T-helper 1 cell treated with Interleukin-12 subunit alpha and Interleukin-12 subunit beta and Interleukin-4 antibody, amounts not matched to agents 30 μg/mL and 1 μg/mL, for 36 hours (primary cell): ENCODE data around the gene CNTN1.

Experiments
- H3K27ac Mint-ChIP-seq: one replicate; pipeline ENCODE4 v1.8.0; 2021; ENCODE audit warnings: mild to moderate bottlenecking, mixed read lengths
- H3K27me3 Mint-ChIP-seq: one replicate; pipeline ENCODE4 v1.8.0; 2021; ENCODE audit warnings: low read depth, mixed read lengths
- H3K36me3 Mint-ChIP-seq: one replicate; pipeline ENCODE4 v1.8.0; 2021; ENCODE audit warnings: low read depth, mixed read lengths
- H3K4me1 Mint-ChIP-seq: one replicate; pipeline ENCODE4 v1.8.0; 2021; ENCODE audit warnings: low read depth, mixed read lengths
- H3K4me3 Mint-ChIP-seq: one replicate; pipeline ENCODE4 v1.8.0; 2021; ENCODE audit warnings: mild to moderate bottlenecking, moderate library complexity, mixed read lengths
- H3K9me3 Mint-ChIP-seq: one replicate; pipeline ENCODE4 v1.8.0; 2021; ENCODE audit warnings: mixed read lengths

CNTN1 gene

DNA sequence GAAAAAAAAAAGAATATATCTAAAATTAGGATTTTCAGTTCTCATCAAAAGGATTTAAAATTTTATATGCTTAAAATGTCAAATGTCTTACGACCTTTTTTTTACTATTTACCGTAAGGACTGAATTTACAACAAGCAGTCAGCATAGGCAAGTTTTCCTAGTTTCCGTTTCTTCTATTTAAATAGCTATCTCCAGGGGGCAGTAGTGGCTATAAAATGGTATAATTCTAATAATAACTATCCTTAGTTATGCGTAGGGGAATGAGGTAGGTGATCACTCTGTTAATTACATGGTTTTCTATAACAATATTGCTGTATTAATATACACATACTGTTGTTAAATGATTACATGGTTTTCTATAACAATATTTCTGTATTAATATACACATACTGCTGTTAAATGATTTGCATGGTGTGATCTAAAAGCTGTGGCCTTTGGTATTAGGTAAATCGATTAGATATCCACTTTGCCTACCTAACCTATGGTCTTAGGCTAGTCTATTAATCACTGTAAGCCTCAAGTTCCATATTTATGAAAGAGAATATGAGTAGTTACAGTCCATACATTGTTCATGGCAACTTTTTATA, 278.2 kb downstream of the CNTN1 start:
- no peak overlapping the region for H3K27ac Mint-ChIP-seq
- no peaks in the 10 kb centered on the region for H3K27me3 Mint-ChIP-seq
- H3K4me1 Mint-ChIP-seq: no peaks in the 10 kb centered on the region

DNA sequence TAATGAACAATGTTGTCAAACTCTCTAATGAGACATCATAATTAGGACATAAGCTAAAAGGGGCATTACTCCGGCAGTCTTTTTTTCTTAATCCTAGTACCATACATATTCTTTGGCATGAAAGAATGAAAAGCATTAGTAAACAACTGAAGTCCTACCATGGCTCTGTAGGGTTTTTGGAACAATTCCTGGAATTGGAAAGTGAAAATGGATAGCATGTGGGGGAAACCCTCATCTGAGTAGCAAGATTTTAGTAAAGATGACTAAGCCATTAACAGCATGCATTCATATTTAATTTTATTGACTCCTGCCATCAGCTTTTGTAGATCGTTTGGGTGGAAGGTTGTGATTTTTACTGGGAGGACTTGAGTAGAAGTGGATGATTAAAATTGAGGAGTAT, 279.7 kb downstream of the CNTN1 start:
- Mint-ChIP-seq H3K4me3 (no peak overlapping the region), H3K9me3 (no peaks in the 10 kb centered on the region), H3K4me1 (no peaks in the 10 kb centered on the region), H3K27me3 (no peaks in the 10 kb centered on the region), H3K36me3 (no peaks in the 10 kb centered on the region), H3K27ac (no peak overlapping the region)

More for the DNA sequence above, 278.2 kb downstream of the CNTN1 start:
- no peaks in the 10 kb centered on the region for H3K9me3 Mint-ChIP-seq
- no peaks in the 10 kb centered on the region for H3K36me3 Mint-ChIP-seq
- H3K4me3 Mint-ChIP-seq: no peak overlapping the region

DNA sequence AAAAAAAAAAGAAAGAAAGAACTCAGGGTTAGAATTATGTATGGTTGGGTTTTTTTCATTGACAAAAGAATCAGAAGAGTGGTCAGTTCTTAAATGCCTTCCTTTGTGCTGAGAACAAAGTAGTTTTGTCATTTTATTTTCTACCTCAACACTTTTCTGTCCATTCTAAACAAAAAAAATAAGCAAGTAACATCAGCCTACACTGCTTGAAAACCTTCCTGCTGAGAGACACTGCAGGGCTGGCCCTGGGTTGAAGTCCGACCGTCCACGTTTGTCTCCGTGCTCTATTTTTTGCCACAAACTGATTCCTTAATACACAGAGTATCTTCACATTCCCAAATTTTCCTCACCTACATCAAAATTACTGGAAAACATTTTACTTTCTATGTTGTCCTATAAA, 284.3 kb downstream of the CNTN1 start:
- Mint-ChIP-seq H3K4me1 (no peaks in the 10 kb centered on the region), H3K27ac (no peak overlapping the region)

DNA sequence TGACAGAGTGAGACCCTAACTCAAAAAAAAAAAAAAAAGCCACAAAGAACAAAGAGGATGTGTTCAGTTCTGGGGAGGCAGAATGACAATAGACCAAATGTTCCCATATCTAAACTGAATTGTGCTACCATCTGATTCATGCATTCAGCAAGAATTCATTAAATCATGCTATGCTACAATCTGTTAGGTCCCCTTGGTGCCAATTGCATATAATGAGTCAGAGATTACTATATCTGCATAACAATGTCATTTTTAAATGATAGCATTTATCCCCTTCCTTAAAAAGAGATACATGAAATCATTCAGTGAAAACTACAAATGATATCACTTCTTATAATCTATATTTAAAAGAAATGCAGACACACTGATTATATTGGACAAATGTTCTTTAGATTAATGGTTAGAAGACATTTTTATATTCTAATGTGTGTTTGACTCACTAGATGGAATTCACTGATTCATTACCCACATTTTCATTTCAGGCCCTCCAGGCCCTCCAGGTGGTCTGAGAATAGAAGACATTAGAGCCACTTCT, 288.3 kb downstream of the CNTN1 start:
- Mint-ChIP-seq H3K36me3 (no peaks in the 10 kb centered on the region), H3K4me1 (no peaks in the 10 kb centered on the region), H3K27me3 (no peaks in the 10 kb centered on the region), H3K27ac (no peak overlapping the region), H3K9me3 (no peaks in the 10 kb centered on the region), H3K4me3 (no peak overlapping the region)

More for the DNA sequence above, 284.3 kb downstream of the CNTN1 start:
- no peaks in the 10 kb centered on the region for H3K9me3 Mint-ChIP-seq
- H3K36me3 Mint-ChIP-seq: no peaks in the 10 kb centered on the region
- H3K4me3 Mint-ChIP-seq: no peak overlapping the region
- H3K27me3 Mint-ChIP-seq: no peaks in the 10 kb centered on the region

DNA sequence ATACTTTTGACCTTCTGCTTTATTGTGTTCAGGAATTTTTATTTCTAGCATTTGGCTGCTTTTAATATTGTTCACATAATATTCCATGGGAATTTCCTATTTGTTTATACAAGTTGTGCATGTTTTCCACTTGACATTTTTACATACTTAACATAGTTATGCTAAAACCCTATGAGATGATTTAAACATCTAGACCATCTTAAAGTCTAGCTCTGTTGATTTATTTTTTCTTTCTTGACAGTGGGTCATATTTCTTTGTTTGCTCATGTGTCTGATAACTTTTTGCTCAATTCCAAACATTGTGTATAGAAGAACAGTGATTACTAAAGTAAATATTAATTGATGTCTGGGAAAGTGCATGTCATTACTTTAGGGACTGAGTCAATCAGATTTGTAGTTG, 293.8 kb downstream of the CNTN1 start:
- Mint-ChIP-seq H3K4me1 (no peaks in the 10 kb centered on the region), H3K27ac (no peak overlapping the region), H3K4me3 (no peak overlapping the region), H3K9me3 (no peaks in the 10 kb centered on the region), H3K36me3 (no peaks in the 10 kb centered on the region), H3K27me3 (no peaks in the 10 kb centered on the region)

DNA sequence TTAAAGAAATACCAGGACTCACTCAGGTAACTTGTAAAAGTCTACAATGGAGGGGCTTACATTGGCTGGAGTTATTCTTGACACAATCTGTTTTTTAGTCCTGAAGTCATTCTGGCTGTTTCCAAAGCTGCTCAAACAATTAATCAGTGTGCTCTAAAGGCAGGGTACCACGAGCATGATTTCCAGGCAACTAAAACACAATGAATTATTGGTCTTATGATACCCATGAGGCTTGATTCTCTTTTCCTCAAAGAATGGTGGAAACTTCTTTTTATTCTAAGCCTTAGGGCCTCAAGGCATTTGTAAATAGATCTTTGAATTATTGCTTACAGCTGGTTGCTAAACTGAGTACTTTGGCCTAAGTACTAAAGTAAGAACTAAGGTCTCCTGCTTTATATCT, 296.1 kb downstream of the CNTN1 start:
- Mint-ChIP-seq H3K36me3 (no peaks in the 10 kb centered on the region), H3K27ac (no peak overlapping the region), H3K4me1 (no peaks in the 10 kb centered on the region), H3K9me3 (no peaks in the 10 kb centered on the region), H3K27me3 (no peaks in the 10 kb centered on the region), H3K4me3 (no peak overlapping the region)

DNA sequence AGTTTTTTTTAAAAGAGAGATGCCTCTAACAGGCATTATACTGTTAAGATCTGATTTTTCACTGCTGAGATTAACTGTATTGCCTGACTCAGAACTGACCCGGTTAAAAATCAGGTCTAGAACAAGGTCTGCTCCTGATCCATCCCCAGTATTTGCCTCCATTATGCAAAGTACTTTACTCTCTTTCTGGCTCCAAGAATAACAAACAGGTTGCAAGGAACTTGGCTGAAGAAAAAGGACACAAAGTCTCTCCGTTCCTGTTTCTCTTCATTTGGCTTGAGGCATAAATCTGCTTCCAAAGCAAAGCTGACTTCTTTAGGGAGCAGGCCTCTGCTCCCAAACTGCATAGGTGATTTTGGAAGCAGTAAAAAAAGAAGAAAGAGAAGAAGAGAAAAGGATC, 296.6 kb downstream of the CNTN1 start:
- H3K27me3 Mint-ChIP-seq: no peaks in the 10 kb centered on the region
- H3K9me3 Mint-ChIP-seq: no peaks in the 10 kb centered on the region

DNA sequence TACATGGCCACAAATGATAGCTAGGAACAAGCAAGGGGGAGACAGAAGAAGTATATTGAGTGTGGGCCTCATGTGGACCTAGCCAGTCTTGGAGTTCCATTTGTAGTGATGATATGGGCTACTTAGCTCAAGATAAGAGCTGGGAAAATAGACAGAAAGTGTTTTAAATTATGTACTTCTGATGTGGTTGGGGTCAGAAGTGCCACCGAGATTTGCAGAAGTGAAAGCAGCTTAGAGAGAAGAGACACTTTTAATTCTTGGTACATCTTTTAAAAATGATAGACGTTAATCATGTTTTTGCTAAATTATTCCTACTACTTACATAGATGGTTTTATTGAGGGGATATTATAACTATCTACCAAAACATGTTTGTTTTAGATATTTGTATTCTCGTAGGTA, 297.5 kb downstream of the CNTN1 start:
- H3K36me3 Mint-ChIP-seq: no peaks in the 10 kb centered on the region
- no peak overlapping the region for H3K27ac Mint-ChIP-seq
- H3K4me1 Mint-ChIP-seq: no peaks in the 10 kb centered on the region
- H3K9me3 Mint-ChIP-seq: no peaks in the 10 kb centered on the region
- H3K27me3 Mint-ChIP-seq: no peaks in the 10 kb centered on the region
- no peak overlapping the region for H3K4me3 Mint-ChIP-seq

More for the DNA sequence above, 296.6 kb downstream of the CNTN1 start:
- Mint-ChIP-seq H3K4me1 (no peaks in the 10 kb centered on the region), H3K36me3 (no peaks in the 10 kb centered on the region), H3K27ac (no peak overlapping the region), H3K4me3 (no peak overlapping the region)

DNA sequence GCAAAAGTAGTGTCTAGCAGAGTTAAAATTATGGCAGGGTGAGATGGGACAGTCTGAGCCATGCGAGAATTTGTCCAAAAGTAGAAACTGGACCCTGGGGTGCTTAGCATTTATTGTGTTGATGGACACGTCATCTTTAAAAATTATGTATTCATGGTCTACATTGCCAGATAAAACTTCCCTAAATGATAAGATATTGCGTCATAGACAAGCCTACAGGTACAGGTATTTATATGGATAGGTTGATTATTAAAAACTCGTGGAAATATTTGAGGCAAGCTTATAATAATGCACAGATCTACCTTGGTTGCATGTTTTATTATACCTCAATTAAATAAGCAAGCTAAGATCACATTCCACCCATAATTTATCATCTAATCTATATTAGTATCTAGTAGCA, 299.9 kb downstream of the CNTN1 start:
- no peaks in the 10 kb centered on the region for H3K27me3 Mint-ChIP-seq
- H3K9me3 Mint-ChIP-seq: no peaks in the 10 kb centered on the region
- no peaks in the 10 kb centered on the region for H3K36me3 Mint-ChIP-seq
- H3K4me3 Mint-ChIP-seq: no peak overlapping the region
- no peaks in the 10 kb centered on the region for H3K4me1 Mint-ChIP-seq
- no peak overlapping the region for H3K27ac Mint-ChIP-seq

DNA sequence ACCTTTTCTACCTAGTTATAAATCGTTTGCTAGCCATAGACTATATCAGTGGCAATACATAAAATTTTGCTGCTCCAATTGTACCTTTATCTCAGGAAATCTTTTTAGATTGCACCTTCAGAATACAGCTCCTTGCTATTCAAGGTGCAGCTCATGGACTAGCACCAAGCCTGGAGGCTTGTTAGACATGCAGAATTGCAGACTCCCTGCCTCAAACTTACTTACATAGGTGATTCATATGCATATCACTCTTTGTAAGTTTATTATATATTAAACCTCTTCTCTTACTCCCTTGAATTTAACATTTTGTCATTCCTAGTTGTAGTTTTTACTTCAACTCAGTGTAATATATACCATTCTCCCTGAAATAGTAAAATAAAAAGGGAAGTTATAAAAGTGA, 300.4 kb downstream of the CNTN1 start:
- Mint-ChIP-seq H3K27ac (no peak overlapping the region), H3K4me1 (no peaks in the 10 kb centered on the region), H3K36me3 (no peaks in the 10 kb centered on the region), H3K27me3 (no peaks in the 10 kb centered on the region), H3K4me3 (no peak overlapping the region), H3K9me3 (no peaks in the 10 kb centered on the region)

DNA sequence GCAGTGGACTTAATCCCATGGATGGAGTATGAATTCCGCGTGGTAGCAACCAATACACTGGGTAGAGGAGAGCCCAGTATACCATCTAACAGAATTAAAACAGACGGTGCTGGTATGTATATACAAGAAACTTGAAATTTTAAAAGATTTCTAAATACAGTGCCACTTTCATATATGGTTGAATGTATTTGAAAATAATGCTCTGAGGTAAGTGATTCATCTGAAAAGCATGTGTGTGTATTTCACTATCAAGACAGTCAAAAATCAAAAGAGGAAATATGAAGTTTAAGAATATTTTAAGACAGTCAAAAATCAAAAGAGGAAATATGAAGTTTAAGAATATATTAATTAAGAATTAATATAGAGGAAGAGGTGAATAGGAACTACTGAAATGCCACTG, 300.9 kb downstream of the CNTN1 start:
- H3K4me1 Mint-ChIP-seq: no peaks in the 10 kb centered on the region
- no peak overlapping the region for H3K27ac Mint-ChIP-seq
- no peaks in the 10 kb centered on the region for H3K9me3 Mint-ChIP-seq
- no peak overlapping the region for H3K4me3 Mint-ChIP-seq
- H3K27me3 Mint-ChIP-seq: no peaks in the 10 kb centered on the region
- no peaks in the 10 kb centered on the region for H3K36me3 Mint-ChIP-seq

DNA sequence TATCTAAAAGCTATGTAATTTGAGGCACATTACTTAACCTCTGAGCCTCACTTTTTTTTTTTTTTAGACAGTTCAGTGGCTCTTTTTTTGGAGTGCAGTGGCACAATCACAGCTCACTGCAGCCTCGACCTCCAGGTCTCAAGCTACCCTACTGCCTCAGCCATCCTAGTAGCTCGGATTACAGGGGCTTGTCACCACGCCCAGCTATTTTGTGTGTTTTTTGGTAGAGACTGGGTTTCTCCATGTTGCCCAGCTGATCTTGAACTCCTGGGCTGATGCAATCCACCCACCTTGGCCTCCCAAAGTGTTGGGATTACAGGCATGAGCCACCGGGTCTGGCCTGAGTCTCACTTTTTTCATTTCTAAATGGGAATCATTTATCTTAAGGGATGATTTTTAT, 303.9 kb downstream of the CNTN1 start:
- Mint-ChIP-seq H3K9me3 (no peaks in the 10 kb centered on the region), H3K36me3 (no peaks in the 10 kb centered on the region), H3K27me3 (no peaks in the 10 kb centered on the region), H3K27ac (no peak overlapping the region), H3K4me1 (no peaks in the 10 kb centered on the region), H3K4me3 (no peak overlapping the region)

DNA sequence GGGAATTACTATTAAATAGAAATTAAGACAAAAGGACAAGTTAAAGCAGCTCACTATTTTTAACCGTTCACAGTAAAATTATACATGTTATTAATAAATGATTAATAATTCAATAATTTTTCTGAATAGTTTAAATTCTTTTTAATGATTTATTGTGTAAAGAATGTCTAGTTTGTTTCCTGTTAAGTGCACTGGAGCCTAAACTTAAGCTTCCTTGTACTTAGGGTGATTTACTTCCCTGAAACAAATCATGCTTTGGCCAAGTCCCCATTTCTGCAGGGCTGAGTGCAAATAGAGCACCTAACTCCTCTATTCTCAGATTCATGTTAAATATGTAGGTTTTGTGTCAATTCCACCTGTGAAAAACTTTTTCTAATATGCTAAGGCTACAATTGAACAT, 307.0 kb downstream of the CNTN1 start:
- no peaks in the 10 kb centered on the region for H3K27me3 Mint-ChIP-seq
- H3K4me3 Mint-ChIP-seq: no peak overlapping the region
- H3K36me3 Mint-ChIP-seq: no peaks in the 10 kb centered on the region
- H3K9me3 Mint-ChIP-seq: peaks cover 14% of the 10 kb centered on the region
- H3K27ac Mint-ChIP-seq: no peak overlapping the region
- H3K4me1 Mint-ChIP-seq: no peaks in the 10 kb centered on the region

DNA sequence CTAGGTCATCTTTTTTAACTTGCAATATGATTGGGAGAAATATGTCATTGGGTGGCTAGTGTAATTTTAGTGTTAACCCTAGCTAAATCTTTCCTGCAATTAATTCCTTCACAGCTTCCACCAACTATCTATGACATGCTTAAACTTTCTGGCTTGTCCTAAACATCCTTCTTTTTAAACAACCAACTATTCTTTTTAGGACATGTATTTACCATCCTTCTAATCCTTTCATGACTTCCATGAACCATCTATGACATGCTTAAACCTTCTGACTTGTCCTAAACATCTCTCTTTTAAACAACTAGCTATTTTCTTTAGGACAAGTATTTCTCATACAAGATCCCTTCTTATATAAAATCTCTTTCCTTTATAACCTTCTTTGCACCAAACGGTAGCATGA, 316.2 kb downstream of the CNTN1 start:
- no peaks in the 10 kb centered on the region for H3K36me3 Mint-ChIP-seq
- H3K4me3 Mint-ChIP-seq: no peak overlapping the region
- peaks cover 69% of the 10 kb centered on the region for H3K9me3 Mint-ChIP-seq
- no peaks in the 10 kb centered on the region for H3K4me1 Mint-ChIP-seq
- H3K27ac Mint-ChIP-seq: no peak overlapping the region
- no peaks in the 10 kb centered on the region for H3K27me3 Mint-ChIP-seq

DNA sequence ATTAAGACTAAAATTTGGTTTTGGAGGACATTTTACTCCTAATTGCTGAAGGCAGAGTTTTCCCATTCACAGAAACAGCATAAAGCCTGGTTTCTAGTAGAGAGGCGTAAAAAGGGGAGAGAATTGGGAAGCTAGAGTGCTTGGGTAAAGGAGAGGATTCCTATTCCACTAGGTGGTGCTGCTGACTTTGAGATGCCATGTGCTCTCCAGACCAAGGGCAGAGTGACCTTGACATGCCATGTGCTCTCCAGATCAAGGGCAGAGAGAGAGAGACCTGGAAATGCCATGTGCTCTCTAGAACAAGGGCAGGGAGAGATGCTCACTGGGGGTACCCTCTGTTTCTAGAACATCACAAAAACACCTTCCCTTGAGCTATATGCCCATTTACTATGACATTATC, 319.7 kb downstream of the CNTN1 start:
- Mint-ChIP-seq H3K9me3 (peaks cover 40% of the 10 kb centered on the region), H3K4me3 (no peak overlapping the region), H3K27me3 (no peaks in the 10 kb centered on the region), H3K27ac (no peak overlapping the region), H3K4me1 (no peaks in the 10 kb centered on the region), H3K36me3 (no peaks in the 10 kb centered on the region)
